ENCODE data around the gene ZEB1.

DNA sequence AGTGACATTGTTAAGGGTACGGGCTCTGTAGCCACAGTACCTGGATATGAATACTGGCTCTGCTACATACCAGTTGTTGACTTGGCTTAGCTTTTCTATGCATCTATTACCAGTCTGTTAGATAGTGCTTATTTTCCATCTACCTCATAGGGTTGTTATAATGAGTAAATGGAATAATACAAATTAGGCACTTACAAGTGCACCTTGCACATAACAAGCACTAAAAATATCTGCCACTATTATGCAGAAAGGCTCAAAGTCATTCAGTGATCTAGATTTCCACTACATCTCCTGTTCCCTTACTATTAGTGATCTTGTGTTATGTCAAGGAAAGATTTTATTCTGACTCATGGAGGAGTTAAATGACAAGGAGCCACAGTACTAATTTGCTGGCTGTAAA lies 27.9 kb upstream of the ZEB1 start:
- TF ChIP-seq POLR2AphosphoS5 (IDR thresholded peaks at IDR 0.05; ENCODE audit: borderline replicate concordance, low read depth, low read length) (no peak), FOXP2 (optimal IDR thresholded peaks at IDR 0.05; ENCODE audit: control extremely low read depth, extremely low read length, insufficient read depth) (no peak)
